Measurements from ENCODE around the gene EXOSC10. TPM values are rescaled to one million over a fixed set of nuclear protein-coding genes. Genes with fewer than 3 reads are reported as not detected.
A peak's percentile ranks its signal among the peaks of the same experiment; 100 is the strongest.

EXOSC10 gene
- total and polyA plus RNA-seq, 2 donors from 2014 or later = 26.2 to 46.8 TPM

GRCh38 chr1:11114966-11115365, 15.3 kb upstream of the EXOSC10 start:
- no peak for TF ChIP-seq CTCF (IDR thresholded peaks at IDR 0.05; ENCODE audit: borderline replicate concordance, extremely low read depth, insufficient read depth)
- H3K36me3 ChIP-seq (ENCODE audit: control insufficient read depth in 2 of 3, insufficient read depth in 3 of 3, low read length in 3 of 3) = peaks cover 2 to 38% (median 25%) of the 10 kb centered on the region in 3 donors
- H3K4me1 ChIP-seq (ENCODE audit: control insufficient read depth in 2 of 3, insufficient read depth in 2 of 3, low read depth in 1 of 3, low read length in 3 of 3) = no peaks in the 10 kb centered on the region
- no peaks in the 10 kb centered on the region for H3K9me3 ChIP-seq (ENCODE audit: control insufficient read depth in 2 of 3, insufficient read depth in 1 of 3, low read length in 3 of 3)
- DNase-seq (no peak), FAIRE-seq (no peak)
- intact Hi-C loops (cut with DNase I) = no loop called here
- no peaks in the 10 kb centered on the region for H3K27me3 ChIP-seq (ENCODE audit: control insufficient read depth, insufficient read depth, low read length)
- no peak overlapping the region for H3K4me3 ChIP-seq (ENCODE audit: low read length in 3 of 3)
- no peak overlapping the region for H3K27ac ChIP-seq (ENCODE audit: low read depth in 2 of 2, low read length in 2 of 2)
- no peak overlapping the region for H3K9ac ChIP-seq (ENCODE audit: low read length in 3 of 3)

GRCh38 chr1:11109047-11109760, 9.5 kb upstream of the EXOSC10 start:
- intact Hi-C loops (cut with DNase I) = no loop called here
- FAIRE-seq (no peak), DNase-seq (no peak)
- Histone ChIP-seq H3K36me3 (ENCODE audit: control insufficient read depth in 2 of 3, insufficient read depth in 3 of 3, low read length in 3 of 3) (peaks cover 2 to 44% (median 35%) of the 10 kb centered on the region in 3 donors), H3K4me3 (ENCODE audit: low read length in 3 of 3) (no peak overlapping the region), H3K4me1 (ENCODE audit: control insufficient read depth in 2 of 3, insufficient read depth in 2 of 3, low read depth in 1 of 3, low read length in 3 of 3) (no peaks in the 10 kb centered on the region), H3K27me3 (ENCODE audit: control insufficient read depth, insufficient read depth, low read length) (no peaks in the 10 kb centered on the region), H3K9me3 (ENCODE audit: control insufficient read depth in 2 of 3, insufficient read depth in 1 of 3, low read length in 3 of 3) (no peaks in the 10 kb centered on the region), H3K27ac (ENCODE audit: low read depth in 2 of 2, low read length in 2 of 2) (no peak overlapping the region), H3K9ac (ENCODE audit: low read length in 3 of 3) (no peak overlapping the region)
- no peak for TF ChIP-seq CTCF (IDR thresholded peaks at IDR 0.05; ENCODE audit: borderline replicate concordance, extremely low read depth, insufficient read depth)

GRCh38 chr1:11107599-11107998, 7.9 kb upstream of the EXOSC10 start:
- no peaks in the 10 kb centered on the region for H3K9me3 ChIP-seq (ENCODE audit: control insufficient read depth in 2 of 3, insufficient read depth in 1 of 3, low read length in 3 of 3)
- peaks cover 2 to 39% (median 28%) of the 10 kb centered on the region in 3 donors for H3K36me3 ChIP-seq (ENCODE audit: control insufficient read depth in 2 of 3, insufficient read depth in 3 of 3, low read length in 3 of 3)
- DNase-seq (peak in 4 of 5 donors; percentile 69 to 88 (median 82)), FAIRE-seq (no peak)
- intact Hi-C loops (cut with DNase I) = no loop called here
- TF ChIP-seq CTCF (IDR thresholded peaks at IDR 0.05; ENCODE audit: borderline replicate concordance, extremely low read depth, insufficient read depth) = no peak
- no peaks in the 10 kb centered on the region for H3K27me3 ChIP-seq (ENCODE audit: control insufficient read depth, insufficient read depth, low read length)
- no peaks in the 10 kb centered on the region for H3K4me1 ChIP-seq (ENCODE audit: control insufficient read depth in 2 of 3, insufficient read depth in 2 of 3, low read depth in 1 of 3, low read length in 3 of 3)
- no peak overlapping the region for H3K4me3 ChIP-seq (ENCODE audit: low read length in 3 of 3)
- H3K27ac ChIP-seq (ENCODE audit: low read depth in 2 of 2, low read length in 2 of 2) = no peak overlapping the region
- no peak overlapping the region for H3K9ac ChIP-seq (ENCODE audit: low read length in 3 of 3)

Data from kidney (tissue), 14 donors.